GM12874 (cell line): ENCODE measurements around the gene ATP2B1.

Source experiments
- TF ChIP-seq, protein P1 (sequence below): IDR thresholded peaks from 2 replicates; pipeline ENCODE4 v1.5.1; 2011; ENCODE audit warnings: low read depth, mild to moderate bottlenecking, control low read depth, low read length, moderate library complexity; ENCODE audit not compliant: insufficient read depth

Gene ATP2B1

DNA sequence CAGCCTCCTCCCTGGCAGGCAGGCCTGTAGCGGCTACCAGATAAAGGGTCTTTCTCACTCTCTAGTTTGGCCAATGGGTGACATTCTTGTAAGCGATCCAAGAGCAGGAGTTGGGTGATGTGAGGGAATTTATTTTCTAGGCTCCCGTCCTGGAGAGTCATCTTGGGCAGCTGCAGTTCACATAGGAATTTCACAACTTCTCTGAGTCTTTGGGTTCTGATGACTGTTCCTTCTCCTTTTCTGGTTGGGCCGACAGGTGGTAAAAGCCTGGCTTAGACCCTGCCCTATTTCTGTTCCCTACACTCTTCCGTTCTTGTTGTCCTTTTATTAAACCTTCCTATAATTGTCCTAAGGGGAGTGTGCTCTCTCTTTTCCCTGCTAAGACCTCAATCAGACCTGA, 140.2 kb downstream of the ATP2B1 start:
- TF ChIP-seq, protein P1, sequence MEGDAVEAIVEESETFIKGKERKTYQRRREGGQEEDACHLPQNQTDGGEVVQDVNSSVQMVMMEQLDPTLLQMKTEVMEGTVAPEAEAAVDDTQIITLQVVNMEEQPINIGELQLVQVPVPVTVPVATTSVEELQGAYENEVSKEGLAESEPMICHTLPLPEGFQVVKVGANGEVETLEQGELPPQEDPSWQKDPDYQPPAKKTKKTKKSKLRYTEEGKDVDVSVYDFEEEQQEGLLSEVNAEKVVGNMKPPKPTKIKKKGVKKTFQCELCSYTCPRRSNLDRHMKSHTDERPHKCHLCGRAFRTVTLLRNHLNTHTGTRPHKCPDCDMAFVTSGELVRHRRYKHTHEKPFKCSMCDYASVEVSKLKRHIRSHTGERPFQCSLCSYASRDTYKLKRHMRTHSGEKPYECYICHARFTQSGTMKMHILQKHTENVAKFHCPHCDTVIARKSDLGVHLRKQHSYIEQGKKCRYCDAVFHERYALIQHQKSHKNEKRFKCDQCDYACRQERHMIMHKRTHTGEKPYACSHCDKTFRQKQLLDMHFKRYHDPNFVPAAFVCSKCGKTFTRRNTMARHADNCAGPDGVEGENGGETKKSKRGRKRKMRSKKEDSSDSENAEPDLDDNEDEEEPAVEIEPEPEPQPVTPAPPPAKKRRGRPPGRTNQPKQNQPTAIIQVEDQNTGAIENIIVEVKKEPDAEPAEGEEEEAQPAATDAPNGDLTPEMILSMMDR, result no peak

DNA sequence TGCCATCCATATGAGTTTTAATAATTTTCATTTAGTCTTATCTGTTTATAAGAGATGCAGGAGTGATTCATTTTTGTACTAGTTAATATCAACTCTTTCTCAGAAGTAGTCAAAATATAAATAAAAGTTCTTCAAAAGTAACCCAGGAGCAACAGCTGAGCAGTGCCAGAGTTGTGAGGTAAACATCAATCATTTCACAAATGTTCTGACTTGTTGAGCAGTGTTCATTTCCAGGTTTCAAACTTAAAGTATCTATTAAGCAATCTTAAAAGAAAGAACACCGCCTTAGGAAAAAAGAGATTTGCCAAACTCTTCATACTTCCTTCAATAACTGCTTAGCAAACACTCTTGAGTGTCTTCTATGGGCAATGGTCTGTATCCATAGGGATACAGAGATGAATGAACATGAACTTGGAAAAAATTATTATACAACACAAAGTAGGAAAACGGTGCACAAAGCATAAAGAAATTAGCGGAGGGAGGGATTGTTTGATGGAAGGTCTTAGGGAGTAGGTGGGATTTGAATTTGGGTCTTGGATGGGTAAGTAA, 140.9 kb downstream of the ATP2B1 start:
- TF ChIP-seq, protein P1, result no peak

DNA sequence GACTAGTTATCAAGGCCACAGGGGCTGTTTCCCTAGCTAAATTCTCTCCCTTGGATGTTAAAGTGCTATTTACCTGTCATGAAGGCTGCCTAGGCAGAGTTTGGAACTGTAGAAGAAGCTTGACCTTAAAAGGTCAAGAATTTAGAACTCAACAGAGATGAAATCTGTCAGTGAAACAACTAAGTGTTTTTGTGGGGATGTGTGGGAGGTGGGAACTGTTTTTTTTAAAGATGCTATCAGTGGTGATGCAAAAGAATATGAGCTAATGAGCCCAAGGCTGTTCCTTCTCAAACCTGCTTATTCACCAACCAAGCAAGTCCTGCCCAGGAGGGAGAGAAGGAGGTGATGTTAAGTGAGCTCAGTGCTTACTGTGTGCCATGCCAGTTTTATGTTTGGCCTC, 142.0 kb downstream of the ATP2B1 start:
- TF ChIP-seq, protein P1, result no peak

DNA sequence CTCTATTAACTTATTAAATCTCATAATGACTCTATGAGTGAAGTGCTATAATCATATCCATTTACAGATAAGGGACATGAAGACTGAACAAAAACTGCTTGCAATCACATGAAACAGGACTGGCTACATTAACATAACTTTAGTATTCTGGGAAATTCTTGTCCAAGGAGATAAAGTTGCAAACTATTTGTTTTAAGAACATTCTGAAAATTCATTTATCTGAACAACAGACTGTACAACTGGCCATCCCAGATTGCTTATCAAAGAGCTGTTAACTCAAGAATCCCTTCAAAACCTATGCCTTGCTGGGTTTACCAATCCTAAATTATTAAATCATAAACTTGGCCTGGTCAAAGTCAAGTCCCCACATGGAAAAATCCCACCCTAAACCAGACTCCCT, 143.6 kb downstream of the ATP2B1 start:
- TF ChIP-seq, protein P1, result no peak

DNA sequence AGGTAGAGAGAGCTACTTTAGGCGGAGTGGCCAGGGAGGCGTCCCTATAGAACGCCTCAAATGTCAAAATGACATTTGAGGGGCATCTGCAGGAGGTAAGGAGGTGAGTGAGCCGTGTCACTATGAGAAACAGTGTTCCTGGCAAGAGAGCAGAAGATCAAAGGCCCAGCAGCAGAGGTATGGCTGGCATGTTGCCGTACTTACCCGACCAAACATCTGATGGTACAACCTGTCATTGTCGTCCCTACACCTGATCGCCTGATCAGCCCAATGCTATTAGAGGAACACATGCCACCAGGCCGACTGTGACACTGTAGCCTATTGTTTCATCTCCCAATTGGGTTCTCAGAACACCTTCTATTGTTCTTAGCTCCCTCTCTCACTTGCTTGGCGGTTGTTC, 148.9 kb downstream of the ATP2B1 start:
- TF ChIP-seq, protein P1, result no peak

DNA sequence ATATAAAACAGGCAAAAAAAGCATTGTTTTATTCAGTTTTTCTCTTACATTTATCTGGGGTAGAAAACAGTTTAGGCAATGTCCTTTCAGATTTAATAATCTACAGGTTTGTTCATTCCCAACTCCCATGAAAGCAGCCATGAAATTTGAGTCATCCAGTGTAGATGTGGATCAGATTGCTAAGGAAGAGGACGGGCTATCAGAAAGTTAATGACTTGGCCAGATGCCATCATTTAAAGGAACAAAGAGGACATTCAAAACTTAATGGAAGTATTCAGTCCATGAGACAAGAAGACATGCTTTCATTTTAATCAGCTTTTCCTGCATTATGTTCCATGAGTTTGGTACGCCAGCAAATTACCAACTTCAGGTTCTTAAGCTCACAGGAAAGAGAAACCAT, 151.7 kb downstream of the ATP2B1 start:
- TF ChIP-seq, protein P1, result no peak

DNA sequence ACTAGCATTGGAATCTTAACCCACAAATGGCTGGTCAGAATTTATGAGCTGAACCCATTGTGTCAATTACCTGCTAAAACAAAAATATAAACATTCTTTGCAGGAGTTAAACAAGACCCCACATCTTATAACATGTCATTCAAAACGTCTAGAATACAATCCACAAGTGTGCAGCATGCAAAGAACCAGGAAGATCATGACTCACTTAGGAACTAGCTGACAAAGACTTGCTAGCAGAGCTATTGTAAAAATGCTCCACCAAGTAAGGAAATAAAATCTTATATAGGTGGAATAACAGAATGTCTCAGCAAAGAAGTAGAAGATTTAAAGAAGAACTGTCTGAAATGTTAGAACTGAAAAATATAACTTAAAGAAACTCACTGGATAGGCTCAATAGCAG, 156.3 kb downstream of the ATP2B1 start:
- TF ChIP-seq, protein P1, result no peak
